H9 (cell line): Measurements from ENCODE around the gene SPATA22. TPM values are rescaled to one million over a fixed set of nuclear protein-coding genes. Genes with fewer than 3 reads are reported as not detected.
A peak's percentile ranks its signal among the peaks of the same experiment; 100 is the strongest.
"Not testable (repeated sequence)": the region's sequence is repeated elsewhere in the genome, so short reads cannot be mapped to it uniquely, and the experiment has no call there.

Experiments
- DNase-seq: peaks from one replicate; pipeline ENCODE4 v3.0.0-alpha.2; 2017
- H2AFZ ChIP-seq: one replicate; pipeline ENCODE4 v1.6.1; 2013; ENCODE audit warnings: mild to moderate bottlenecking, low read length, control low read depth, moderate library complexity
- H2AK5ac ChIP-seq: 2 replicates; pipeline ENCODE4 v1.6.1; 2013; ENCODE audit warnings: low read length, control low read depth, mixed read lengths; ENCODE audit not compliant: insufficient read length
- H2BK120ac ChIP-seq: one replicate; pipeline ENCODE4 v1.6.1; 2013; ENCODE audit warnings: low read depth, mild to moderate bottlenecking, low read length, control low read depth, inconsistent platforms; ENCODE audit not compliant: poor library complexity, severe bottlenecking
- H2BK12ac ChIP-seq: 2 replicates; pipeline ENCODE4 v1.6.1; 2013; ENCODE audit warnings: low read length, control low read depth, mixed read lengths, low read depth; ENCODE audit not compliant: insufficient read length
- H2BK15ac ChIP-seq: 2 replicates; pipeline ENCODE4 v1.6.1; 2013; ENCODE audit warnings: low read depth, low read length, control low read depth
- H2BK20ac ChIP-seq: one replicate; pipeline ENCODE4 v1.6.1; 2013; ENCODE audit warnings: low read depth, mild to moderate bottlenecking, low read length, control low read depth, inconsistent platforms; ENCODE audit not compliant: poor library complexity, severe bottlenecking
- H2BK5ac ChIP-seq: 2 replicates; pipeline ENCODE4 v1.6.1; 2013; ENCODE audit warnings: low read length, control low read depth, mixed read lengths; ENCODE audit not compliant: insufficient read length
- H3K14ac ChIP-seq: 2 replicates; pipeline ENCODE4 v1.6.1; 2013; ENCODE audit warnings: low read length, control low read depth; ENCODE audit not compliant: insufficient read depth
- H3K18ac ChIP-seq: 2 replicates; pipeline ENCODE4 v1.6.1; 2013; ENCODE audit warnings: low read depth, mild to moderate bottlenecking, mixed read lengths, low read length, control low read depth; ENCODE audit not compliant: insufficient read length
- H3K23ac ChIP-seq: 2 replicates; pipeline ENCODE4 v1.6.1; 2013; ENCODE audit warnings: low read length, control low read depth, mixed read lengths, low read depth; ENCODE audit not compliant: insufficient read length
- H3K23me2 ChIP-seq: 2 replicates; pipeline ENCODE4 v1.6.1; 2013; ENCODE audit warnings: low read depth, mild to moderate bottlenecking, mixed read lengths, low read length, control low read depth; ENCODE audit not compliant: insufficient read length, poor library complexity, severe bottlenecking
- H3K27ac ChIP-seq: 2 replicates; pipeline ENCODE4 v1.5.1; 2013; ENCODE audit warnings: low read length, control low read depth, mixed read lengths, low read depth; ENCODE audit not compliant: insufficient read length
- H3K27me3 ChIP-seq: 2 replicates; pipeline ENCODE4 v1.6.1; 2013; ENCODE audit warnings: low read length, control low read depth, inconsistent platforms; ENCODE audit not compliant: insufficient read depth
- H3K4ac ChIP-seq: 2 replicates; pipeline ENCODE4 v1.6.1; 2013; ENCODE audit warnings: low read depth, mild to moderate bottlenecking, control low read depth, inconsistent platforms, low read length, moderate library complexity
- H3K4me1 ChIP-seq: 2 replicates; pipeline ENCODE4 v1.6.1; 2013; ENCODE audit warnings: low read length, control low read depth, inconsistent platforms; ENCODE audit not compliant: insufficient read depth
- H3K4me2 ChIP-seq: 2 replicates; pipeline ENCODE4 v1.6.1; 2013; ENCODE audit warnings: low read length, control low read depth, mixed read lengths; ENCODE audit not compliant: insufficient read length, insufficient read depth
- H3K56ac ChIP-seq: 2 replicates; pipeline ENCODE4 v1.6.1; 2013; ENCODE audit warnings: low read depth, mild to moderate bottlenecking, mixed read lengths, low read length, control low read depth; ENCODE audit not compliant: insufficient read length
- H3K79me1 ChIP-seq: 2 replicates; pipeline ENCODE4 v1.6.1; 2013; ENCODE audit warnings: low read depth, mild to moderate bottlenecking, moderate library complexity, low read length, control low read depth, inconsistent platforms; ENCODE audit not compliant: insufficient read depth, poor library complexity, severe bottlenecking
- H3K79me2 ChIP-seq: 2 replicates; pipeline ENCODE4 v1.6.1; 2013; ENCODE audit warnings: low read length, control low read depth, inconsistent platforms; ENCODE audit not compliant: insufficient read depth
- H3K9ac ChIP-seq: 2 replicates; pipeline ENCODE4 v1.6.1; 2013; ENCODE audit warnings: low read length, control low read depth, mixed read lengths; ENCODE audit not compliant: insufficient read length; ENCODE audit errors: extremely low read depth
- H3K9me3 ChIP-seq: one replicate; pipeline ENCODE4 v1.6.1; 2013; ENCODE audit warnings: low read depth, low read length, inconsistent platforms; ENCODE audit not compliant: control insufficient read depth
- H3T11ph ChIP-seq: one replicate; pipeline ENCODE4 v1.6.1; 2013; ENCODE audit warnings: mild to moderate bottlenecking, low read length, control low read depth, inconsistent platforms
- H4K20me1 ChIP-seq: one replicate; pipeline ENCODE4 v1.6.1; 2013; ENCODE audit not compliant: control insufficient read depth, insufficient read length, insufficient read depth
- H4K5ac ChIP-seq: 2 replicates; pipeline ENCODE4 v1.6.1; 2013; ENCODE audit warnings: low read depth, mild to moderate bottlenecking, mixed read lengths, low read length, control low read depth; ENCODE audit not compliant: insufficient read length
- H4K8ac ChIP-seq: replicated peaks from 2 replicates; pipeline ENCODE4 v1.6.1; 2013; ENCODE audit warnings: low read length, control low read depth, mixed read lengths, low read depth; ENCODE audit not compliant: insufficient read length
- H4K91ac ChIP-seq: 2 replicates; pipeline ENCODE4 v1.6.1; 2013; ENCODE audit warnings: low read depth, mild to moderate bottlenecking, moderate library complexity, mixed read lengths, low read length, control low read depth; ENCODE audit not compliant: insufficient read length
- H3K27ac Mint-ChIP-seq, 3 experiments: 2 replicates in 2 of 3; 3 replicates in 1 of 3; pipeline ENCODE4 v1.8.0; 2020 to 2021; ENCODE audit warnings: mixed read lengths in 3 of 3, mild to moderate bottlenecking in 1 of 3, moderate library complexity in 1 of 3
- H3K27me3 Mint-ChIP-seq: 2 replicates; pipeline ENCODE4 v1.8.0; 2021; ENCODE audit warnings: low read depth, mild to moderate bottlenecking, moderate library complexity, mixed read lengths
- H3K36me3 Mint-ChIP-seq, 3 experiments: 2 replicates in 2 of 3; 3 replicates in 1 of 3; pipeline ENCODE4 v1.8.0; 2020 to 2021; ENCODE audit warnings: low read depth in 3 of 3, mixed read lengths in 3 of 3; ENCODE audit not compliant: insufficient read depth in 1 of 3
- H3K4me1 Mint-ChIP-seq, 2 experiments: 2 replicates each; pipeline ENCODE4 v1.8.0; 2020; ENCODE audit warnings: mixed read lengths in 2 of 2
- H3K4me3 Mint-ChIP-seq, 2 experiments: 2 replicates in 1 of 2; 3 replicates in 1 of 2; pipeline ENCODE4 v1.8.0; 2020 to 2021; ENCODE audit warnings: mild to moderate bottlenecking in 2 of 2, mixed read lengths in 2 of 2, moderate library complexity in 1 of 2
- H3K9me3 Mint-ChIP-seq, 2 experiments: 2 replicates in 1 of 2; 3 replicates in 1 of 2; pipeline ENCODE4 v1.8.0; 2020; ENCODE audit warnings: mild to moderate bottlenecking in 2 of 2, mixed read lengths in 2 of 2, moderate library complexity in 1 of 2
- CTCF ChIP-seq: fragments of 200-600 bp; sonication (generic); conservative IDR thresholded peaks from 3 replicates; pipeline ENCODE4 v1.8.0; 2021; ENCODE audit warnings: antibody characterized with exemption, mild to moderate bottlenecking
- WGBS: extraction: QIAGEN DNeasy Blood & Tissue Kit; methylation state at CpG from one replicate; pipeline ENCODE4 v1.1.7; 2013; ENCODE audit warnings: missing lambda C conversion rate, low lambda C conversion rate, mixed read lengths; ENCODE audit not compliant: insufficient read length; ENCODE audit errors: extremely low coverage; 5-methylcytosine and 5-hydroxymethylcytosine counted together
- total RNA-seq: library from RNA; stranded (reverse); gene quantifications from 2 replicates; pipeline ENCODE4 v1.2.1, GENCODE V29; 2021

Gene SPATA22
- total RNA-seq, 1 experiment from 2014 or later = not detected

GRCh38 chr17:3514873-3515272 is 43.3 kb upstream of the SPATA22 start:
- Histone ChIP-seq H4K8ac (no peak overlapping the region), H2AK5ac (no peak overlapping the region), H2BK120ac (no peak overlapping the region), H3K4ac (no peak overlapping the region), H2AFZ (no peak overlapping the region), H3K4me1 (peaks cover 4% of the 10 kb centered on the region; the same call in 1 of the 2 replicates), H2BK5ac (no peak overlapping the region), H3K9me3 (no peaks in the 10 kb centered on the region), H4K91ac (no peak overlapping the region), H3K9ac (no peak overlapping the region), H2BK15ac (no peak overlapping the region), H4K20me1 (peaks cover 3% of the 10 kb centered on the region), H3K79me2 (no peaks in the 10 kb centered on the region), H3K27ac (no peak overlapping the region), H3K4me2 (no peak overlapping the region), H3K23me2 (no peaks in the 10 kb centered on the region), H3K23ac (no peak overlapping the region), H2BK20ac (no peak overlapping the region), H3K14ac (no peak overlapping the region), H3K79me1 (no peaks in the 10 kb centered on the region), H4K5ac (no peak overlapping the region), H3K56ac (no peak overlapping the region), H3K27me3 (no peaks in the 10 kb centered on the region), H3T11ph (no peak overlapping the region), H3K18ac (no peak overlapping the region), H2BK12ac (no peak overlapping the region)
- no peak for DNase-seq
- no CpG with 5 or more reads among the region's 9 CpGs for WGBS
- Mint-ChIP-seq H3K36me3 (peaks cover 0 to 4% (median 3%) of the 10 kb centered on the region in 3 experiments; a peak in 4 of 7 replicates), H3K27ac (0 out of 7 replicates have a peak overlapping the region, but pooled peaks of 1 of the 3 experiments have one; percentile 40), H3K4me3 (no peak overlapping the region), H3K9me3 (peaks cover 0 to under 1% of the 10 kb centered on the region in 2 experiments; a peak in 2 of 5 replicates), H3K27me3 (peaks cover 38% of the 10 kb centered on the region), H3K4me1 (peaks cover 37 to 38% of the 10 kb centered on the region in 2 experiments)
- no peak for TF ChIP-seq CTCF

GRCh38 chr17:3514167-3514566 is 42.5 kb upstream of the SPATA22 start:
- not testable (repeated sequence) for H3T11ph ChIP-seq, H3K27me3 ChIP-seq, H4K20me1 ChIP-seq, H2BK15ac ChIP-seq, H2BK5ac ChIP-seq, H3K9ac ChIP-seq, H3K79me1 ChIP-seq, H3K27ac ChIP-seq, H2BK20ac ChIP-seq, H3K4me2 ChIP-seq, H2AK5ac ChIP-seq, H3K36me3 Mint-ChIP-seq, H3K14ac ChIP-seq, H3K27ac Mint-ChIP-seq, H3K4me1 ChIP-seq, H3K9me3 ChIP-seq, H3K56ac ChIP-seq, H4K8ac ChIP-seq, DNase-seq, H3K4me3 Mint-ChIP-seq, H3K79me2 ChIP-seq, H3K18ac ChIP-seq, H3K23ac ChIP-seq, H2BK120ac ChIP-seq, H3K9me3 Mint-ChIP-seq, H4K5ac ChIP-seq, H2BK12ac ChIP-seq, H2AFZ ChIP-seq, H3K23me2 ChIP-seq, H4K91ac ChIP-seq, H3K4ac ChIP-seq
- no CpG with 5 or more reads among the region's 11 CpGs for WGBS
- Mint-ChIP-seq H3K27me3 (peaks cover 38% of the 10 kb centered on the region), H3K4me1 (peaks cover 41 to 45% of the 10 kb centered on the region in 2 experiments)
